ENCODE results near the gene TLR4.

Gene TLR4

GRCh38 chr9:117706421-117707116 lies 2.4 kb downstream of the TLR4 start:
- in situ Hi-C loops (cut with MboI; ENCODE audit: low pct_unique_long_range_greater_than_20kb, low sequenced_read_pairs, unreplicated experiment) = no loop called here
- TF ChIP-seq CTCF (IDR thresholded peaks at IDR 0.05; ENCODE audit: extremely low read depth, insufficient read depth, missing control alignments) = no peak
- DNase-seq (ENCODE audit: low spot score) = no peak

- in situ Hi-C loops (cut with MboI; ENCODE audit: low pct_unique_long_range_greater_than_20kb, low sequenced_read_pairs, unreplicated experiment) = no loop called here
- TF ChIP-seq CTCF (IDR thresholded peaks at IDR 0.05; ENCODE audit: extremely low read depth, insufficient read depth, missing control alignments) = no peak
- no peak for DNase-seq (ENCODE audit: low spot score)
Measured at GRCh38 chr9:117707561-117707960, 3.4 kb downstream of the TLR4 start.

- no peak for TF ChIP-seq CTCF (IDR thresholded peaks at IDR 0.05; ENCODE audit: extremely low read depth, insufficient read depth, missing control alignments)
- no peak for DNase-seq (ENCODE audit: low spot score)
- in situ Hi-C loops (cut with MboI; ENCODE audit: low pct_unique_long_range_greater_than_20kb, low sequenced_read_pairs, unreplicated experiment) = no loop called here
Measured at GRCh38 chr9:117709936-117710335, 5.7 kb downstream of the TLR4 start.

GRCh38 chr9:117714282-117714681 lies 10.1 kb downstream of the TLR4 start:
- DNase-seq (ENCODE audit: low spot score) = no peak
- in situ Hi-C loops (cut with MboI; ENCODE audit: low pct_unique_long_range_greater_than_20kb, low sequenced_read_pairs, unreplicated experiment) = no loop called here
- TF ChIP-seq CTCF (IDR thresholded peaks at IDR 0.05; ENCODE audit: extremely low read depth, insufficient read depth, missing control alignments) = no peak

GRCh38 chr9:117715411-117715989 lies 11.3 kb downstream of the TLR4 start:
- no peak for TF ChIP-seq CTCF (IDR thresholded peaks at IDR 0.05; ENCODE audit: extremely low read depth, insufficient read depth, missing control alignments)
- in situ Hi-C loops (cut with MboI; ENCODE audit: low pct_unique_long_range_greater_than_20kb, low sequenced_read_pairs, unreplicated experiment) = no loop called here
- no peak for DNase-seq (ENCODE audit: low spot score)

GRCh38 chr9:117718085-117718484 lies 13.9 kb downstream of the TLR4 start:
- DNase-seq (ENCODE audit: low spot score) = peak; percentile 7
- TF ChIP-seq CTCF (IDR thresholded peaks at IDR 0.05; ENCODE audit: extremely low read depth, insufficient read depth, missing control alignments) = no peak
- in situ Hi-C loops (cut with MboI; ENCODE audit: low pct_unique_long_range_greater_than_20kb, low sequenced_read_pairs, unreplicated experiment) = no loop called here
